Fibroblast of villous mesenchyme (primary cell): Measurements from ENCODE around the gene LSM11. TPM values are rescaled to one million over a fixed set of nuclear protein-coding genes. Genes with fewer than 3 reads are reported as not detected.

ENCODE experiments used
- DNase-seq: peaks from one replicate; pipeline ENCODE4 v3.0.0-alpha.2; 2010; ENCODE audit warnings: low read depth
- H3K4me3 ChIP-seq: 2 replicates; pipeline ENCODE4 v1.5.1; 2011; ENCODE audit warnings: low read depth, mild to moderate bottlenecking, low read length
- total RNA-seq: library from RNA; depleted of rRNA; stranded (reverse); fragments of >200 nt; gene quantifications from 2 replicates; pipeline ENCODE4 v1.2.3, GENCODE V29; 2012
- TF ChIP-seq, protein P1 (sequence below): IDR thresholded peaks from 2 replicates; pipeline ENCODE4 v1.5.1; 2012; ENCODE audit warnings: low read depth, mild to moderate bottlenecking, low read length; ENCODE audit not compliant: insufficient read depth

LSM11 gene
- total RNA-seq, 1 donor = 5.6 TPM

DNA sequence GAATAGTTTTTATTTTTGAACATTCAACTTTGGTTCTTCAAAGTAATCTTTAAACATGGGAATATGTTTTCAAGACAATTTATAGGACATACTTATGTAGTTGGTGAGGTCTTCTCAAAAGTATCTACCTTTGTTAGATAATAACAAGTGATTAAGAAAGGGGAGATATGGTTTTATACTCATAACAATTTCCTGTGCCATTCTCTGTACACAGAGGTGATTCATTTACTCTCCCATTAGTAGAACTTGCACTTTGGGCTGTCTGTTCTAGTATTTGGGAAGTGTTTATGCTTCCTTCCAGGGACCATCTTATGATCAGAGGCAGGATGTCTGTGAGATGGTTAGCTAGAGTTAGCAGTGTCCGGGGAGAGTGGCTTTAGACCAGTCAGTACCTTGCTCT is 15.2 kb downstream of the LSM11 start:
- DNase-seq = no peak
- TF ChIP-seq, protein P1, sequence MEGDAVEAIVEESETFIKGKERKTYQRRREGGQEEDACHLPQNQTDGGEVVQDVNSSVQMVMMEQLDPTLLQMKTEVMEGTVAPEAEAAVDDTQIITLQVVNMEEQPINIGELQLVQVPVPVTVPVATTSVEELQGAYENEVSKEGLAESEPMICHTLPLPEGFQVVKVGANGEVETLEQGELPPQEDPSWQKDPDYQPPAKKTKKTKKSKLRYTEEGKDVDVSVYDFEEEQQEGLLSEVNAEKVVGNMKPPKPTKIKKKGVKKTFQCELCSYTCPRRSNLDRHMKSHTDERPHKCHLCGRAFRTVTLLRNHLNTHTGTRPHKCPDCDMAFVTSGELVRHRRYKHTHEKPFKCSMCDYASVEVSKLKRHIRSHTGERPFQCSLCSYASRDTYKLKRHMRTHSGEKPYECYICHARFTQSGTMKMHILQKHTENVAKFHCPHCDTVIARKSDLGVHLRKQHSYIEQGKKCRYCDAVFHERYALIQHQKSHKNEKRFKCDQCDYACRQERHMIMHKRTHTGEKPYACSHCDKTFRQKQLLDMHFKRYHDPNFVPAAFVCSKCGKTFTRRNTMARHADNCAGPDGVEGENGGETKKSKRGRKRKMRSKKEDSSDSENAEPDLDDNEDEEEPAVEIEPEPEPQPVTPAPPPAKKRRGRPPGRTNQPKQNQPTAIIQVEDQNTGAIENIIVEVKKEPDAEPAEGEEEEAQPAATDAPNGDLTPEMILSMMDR = no peak
- H3K4me3 ChIP-seq = no peak overlapping the region

DNA sequence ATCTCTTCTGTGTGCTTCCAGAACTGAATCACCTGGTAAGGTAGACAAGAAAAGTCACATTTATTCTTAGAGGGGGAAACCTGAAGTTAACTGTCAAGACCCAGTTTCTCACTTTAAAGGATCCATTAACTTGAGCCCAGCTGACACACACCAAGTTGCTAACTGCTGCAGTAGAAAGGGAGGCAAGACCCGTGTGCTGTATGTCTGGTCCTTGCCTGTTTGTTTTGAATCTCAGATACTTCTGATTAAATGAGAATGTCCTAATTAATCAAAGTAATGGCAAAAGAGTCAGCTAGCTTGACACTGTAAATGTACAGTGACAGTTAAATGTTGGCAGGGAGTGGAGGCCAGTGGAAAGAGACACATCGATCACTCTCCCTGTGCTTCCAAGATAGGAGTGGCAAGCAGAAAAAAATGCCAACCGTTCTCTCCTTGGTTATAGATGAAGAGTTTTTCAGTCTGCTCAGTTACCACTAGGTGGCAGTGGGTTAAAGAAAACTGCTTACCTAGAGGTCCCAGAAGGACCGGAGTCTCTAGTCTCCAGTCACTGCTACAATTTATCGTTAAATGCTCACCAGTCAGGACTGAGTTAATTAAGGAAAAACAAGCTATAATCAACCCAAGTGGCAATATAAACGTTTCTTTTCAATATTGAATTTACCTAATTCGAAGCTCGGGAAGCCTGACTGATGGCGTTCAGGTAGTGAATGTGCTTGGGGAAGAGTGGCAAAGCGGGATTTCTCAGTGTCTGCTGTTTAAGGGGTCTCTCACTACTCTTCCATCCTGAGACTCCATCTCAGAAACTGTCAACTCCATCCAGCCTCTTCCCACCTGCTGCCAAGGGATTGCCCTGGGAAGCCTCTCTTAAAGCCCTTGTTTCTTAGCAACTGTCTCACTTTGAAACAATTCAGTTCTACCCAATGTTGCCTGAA is 18.4 kb downstream of the LSM11 start:
- TF ChIP-seq, protein P1 = peak; percentile 91
- H3K4me3 ChIP-seq = no peak overlapping the region
- DNase-seq = peak; percentile 75

DNA sequence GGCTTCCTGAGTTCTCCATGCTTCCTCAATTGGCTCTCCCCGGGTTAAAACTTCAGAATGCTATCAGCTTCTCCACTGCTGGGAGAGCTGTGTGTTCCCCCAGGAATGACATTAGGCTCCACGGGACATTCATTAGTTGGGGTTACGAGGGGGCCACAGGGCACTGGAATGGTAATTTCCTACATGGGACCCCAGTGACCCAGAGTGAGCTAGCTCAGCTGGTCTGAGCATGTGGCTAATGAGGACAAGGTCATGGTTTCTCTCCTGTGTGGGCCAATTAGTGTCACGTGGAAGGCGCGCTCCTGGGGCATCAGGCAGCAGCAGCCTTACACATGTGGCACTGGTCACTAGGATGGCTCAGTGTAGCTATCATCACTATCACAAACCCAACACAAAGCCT is 21.0 kb downstream of the LSM11 start:
- no peak for DNase-seq
- TF ChIP-seq, protein P1 = no peak

DNA sequence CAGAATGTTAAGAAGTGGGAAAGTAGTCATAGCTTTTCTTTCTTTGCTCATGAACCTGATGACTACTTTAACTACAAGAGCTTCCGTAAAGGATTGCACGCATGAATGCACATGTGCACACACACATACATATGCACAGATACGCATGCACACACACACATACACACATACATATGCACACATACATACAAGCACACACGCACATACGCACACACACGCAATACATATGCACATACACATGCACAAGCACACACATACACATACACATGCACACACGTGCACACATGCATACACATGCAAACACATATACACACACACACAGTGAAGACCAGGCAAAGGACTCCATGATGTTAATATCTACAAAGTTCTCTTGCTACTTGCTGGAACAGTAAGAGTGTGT is 22.9 kb downstream of the LSM11 start:
- TF ChIP-seq, protein P1 = no peak
- no peak overlapping the region for H3K4me3 ChIP-seq
- DNase-seq = no peak

More for the DNA sequence above, 21.0 kb downstream of the LSM11 start:
- no peak overlapping the region for H3K4me3 ChIP-seq

DNA sequence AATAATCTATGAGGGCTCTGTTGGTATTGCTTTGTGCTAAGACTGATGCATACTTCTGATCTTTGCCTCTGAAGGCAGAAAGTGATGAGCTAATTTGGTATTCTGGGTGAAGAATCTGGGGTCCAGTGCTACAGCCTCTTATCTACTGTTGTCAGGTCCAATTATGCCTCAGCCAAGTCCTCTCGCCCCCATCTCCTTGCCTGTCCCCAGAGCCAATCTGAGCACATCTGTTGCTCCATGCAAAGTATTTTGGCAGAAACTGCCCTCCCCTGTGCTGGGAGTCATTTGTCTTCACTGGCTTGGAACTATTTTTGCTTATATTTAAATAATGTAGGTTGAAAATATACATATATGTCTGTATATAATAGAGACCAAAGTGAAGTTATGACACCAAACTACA is 23.4 kb downstream of the LSM11 start:
- no peak for DNase-seq
- no peak overlapping the region for H3K4me3 ChIP-seq
- TF ChIP-seq, protein P1 = no peak

DNA sequence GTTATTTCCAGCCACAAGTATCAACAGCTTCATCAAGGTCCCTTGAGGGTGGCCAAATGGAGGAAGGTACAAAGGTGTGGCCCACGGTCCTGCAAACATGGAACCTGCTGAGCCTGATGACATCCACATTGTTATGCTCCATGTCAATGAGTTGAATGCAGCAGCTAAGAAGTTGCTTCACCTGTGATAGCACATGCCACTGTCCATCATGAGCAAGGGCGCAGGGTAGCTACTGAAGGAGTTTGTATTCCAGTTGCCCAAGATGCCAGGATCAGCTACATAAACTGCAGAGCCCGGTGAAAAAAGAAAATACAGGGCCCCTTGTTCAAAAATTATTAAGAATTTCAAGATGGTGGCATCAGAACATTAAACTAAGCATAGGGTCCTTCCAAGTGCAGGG is 24.2 kb downstream of the LSM11 start:
- TF ChIP-seq, protein P1 = no peak
- no peak overlapping the region for H3K4me3 ChIP-seq
- no peak for DNase-seq
